Thyroid gland (tissue), 4 donors: ENCODE data around the gene MAP3K10. TPM values are rescaled to one million over a fixed set of nuclear protein-coding genes. Genes with fewer than 3 reads are reported as not detected.

ENCODE experiments used
- DNase-seq, 2 donors: peaks; one replicate each; pipeline ENCODE4 v3.0.0-alpha.2; 2019
- H3K27ac ChIP-seq, 3 donors: fragments of 200-600 bp; sonication (generic); 1 replicate in 2 of 3; 2 replicates in 1 of 3; pipeline ENCODE4 v1.5.1; 2016 to 2019; ENCODE audit warnings: mild to moderate bottlenecking in 1 of 3, moderate library complexity in 1 of 3
- H3K27me3 ChIP-seq: fragments of 200-600 bp; sonication (generic); one replicate; pipeline ENCODE4 v1.5.1; 2019
- H3K36me3 ChIP-seq, 2 donors: fragments of 200-600 bp; sonication (generic); one replicate each; pipeline ENCODE4 v1.5.1; 2016 to 2019
- H3K4me1 ChIP-seq, 2 donors: fragments of 200-600 bp; sonication (generic); one replicate each; pipeline ENCODE4 v1.5.1; 2017 to 2019
- H3K4me3 ChIP-seq, 3 donors: fragments of 200-600 bp; sonication (generic); replicated peaks in 1 of 3; 1 replicate in 2 of 3; 2 replicates in 1 of 3; pipeline ENCODE4 v1.5.1; 2016; ENCODE audit warnings: mild to moderate bottlenecking in 1 of 3
- H3K9me3 ChIP-seq: fragments of 200-600 bp; sonication (generic); one replicate; pipeline ENCODE4 v1.5.1; 2017
- POLR2A ChIP-seq, 2 donors: fragments of 450-650 bp; IDR thresholded peaks; one replicate each; pipeline ENCODE4 v1.6.1; 2017; ENCODE audit warnings: antibody characterized with exemption in 2 of 2, mild to moderate bottlenecking in 2 of 2, moderate library complexity in 1 of 2
- WGBS, 2 donors: methylation state at CpG; one replicate each; pipeline ENCODE4 v1.1.5; 2017; 5-methylcytosine and 5-hydroxymethylcytosine counted together
- intact Hi-C: fragments of 100-400 bp; cut with DNase I; formaldehyde crosslinking; loops from one replicate; pipeline ENCODE4 v1.15.1; 2023
- total RNA-seq, 4 donors: library from RNA; depleted of rRNA; stranded (reverse); fragments of >200 nt; gene quantifications; one replicate each; pipeline ENCODE4 v1.2.3, GENCODE V29; 2016
- TF ChIP-seq, protein P1 (sequence below), 6 experiments: fragments of 200-600 bp in 3 of 6; fragments of 450-650 bp in 3 of 6; sonication (generic) in 3 of 6; IDR thresholded peaks; one replicate each; pipeline ENCODE4 v1.5.1; 2016 to 2019; ENCODE audit warnings: antibody characterized with exemption in 6 of 6, mild to moderate bottlenecking in 2 of 6, inconsistent platforms in 1 of 6, moderate library complexity in 1 of 6

Gene MAP3K10
- total RNA-seq, 4 donors from 2014 or later: 9.1 to 19.6 (median 15.9) TPM

GRCh38 chr19:40204381-40204780, 13.2 kb downstream of the MAP3K10 start:
- WGBS, 2 donors: 95 to 97% methylated on average over 14 to 16 of the region's 16 CpGs
- Histone ChIP-seq H3K4me1 (no peaks in the 10 kb centered on the region), H3K27me3 (no peaks in the 10 kb centered on the region), H3K36me3 (peaks cover 5 to 6% of the 10 kb centered on the region in 2 donors), H3K4me3 (no peak overlapping the region), H3K9me3 (no peaks in the 10 kb centered on the region), H3K27ac (no peak overlapping the region)
- no peak for DNase-seq
- TF ChIP-seq POLR2A (IDR thresholded peaks at IDR 0.05): no peak
- TF ChIP-seq, protein P1, sequence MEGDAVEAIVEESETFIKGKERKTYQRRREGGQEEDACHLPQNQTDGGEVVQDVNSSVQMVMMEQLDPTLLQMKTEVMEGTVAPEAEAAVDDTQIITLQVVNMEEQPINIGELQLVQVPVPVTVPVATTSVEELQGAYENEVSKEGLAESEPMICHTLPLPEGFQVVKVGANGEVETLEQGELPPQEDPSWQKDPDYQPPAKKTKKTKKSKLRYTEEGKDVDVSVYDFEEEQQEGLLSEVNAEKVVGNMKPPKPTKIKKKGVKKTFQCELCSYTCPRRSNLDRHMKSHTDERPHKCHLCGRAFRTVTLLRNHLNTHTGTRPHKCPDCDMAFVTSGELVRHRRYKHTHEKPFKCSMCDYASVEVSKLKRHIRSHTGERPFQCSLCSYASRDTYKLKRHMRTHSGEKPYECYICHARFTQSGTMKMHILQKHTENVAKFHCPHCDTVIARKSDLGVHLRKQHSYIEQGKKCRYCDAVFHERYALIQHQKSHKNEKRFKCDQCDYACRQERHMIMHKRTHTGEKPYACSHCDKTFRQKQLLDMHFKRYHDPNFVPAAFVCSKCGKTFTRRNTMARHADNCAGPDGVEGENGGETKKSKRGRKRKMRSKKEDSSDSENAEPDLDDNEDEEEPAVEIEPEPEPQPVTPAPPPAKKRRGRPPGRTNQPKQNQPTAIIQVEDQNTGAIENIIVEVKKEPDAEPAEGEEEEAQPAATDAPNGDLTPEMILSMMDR (IDR thresholded peaks at IDR 0.05): no peak
- intact Hi-C loops: no loop called here

DNA sequence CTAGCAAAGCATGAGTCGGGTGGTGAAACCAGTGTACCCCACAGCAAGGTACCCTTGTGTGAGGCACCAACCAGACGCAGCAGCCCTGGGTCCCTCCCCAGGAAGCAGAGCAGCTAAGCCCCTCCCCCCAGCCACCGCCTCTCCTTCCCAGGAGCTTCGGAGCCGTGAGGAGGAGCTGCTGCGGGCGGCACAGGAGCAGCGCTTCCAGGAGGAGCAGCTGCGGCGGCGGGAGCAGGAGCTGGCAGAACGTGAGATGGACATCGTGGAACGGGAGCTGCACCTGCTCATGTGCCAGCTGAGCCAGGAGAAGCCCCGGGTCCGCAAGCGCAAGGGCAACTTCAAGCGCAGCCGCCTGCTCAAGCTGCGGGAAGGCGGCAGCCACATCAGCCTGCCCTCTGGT, 14.5 kb downstream of the MAP3K10 start:
- WGBS, 2 donors: 97 to 98% methylated on average over 16 to 20 of the region's 21 CpGs
- no peak for DNase-seq
- intact Hi-C loops: no loop called here
- H3K36me3 ChIP-seq: peaks cover 6 to 11% of the 10 kb centered on the region in 2 donors
- no peak overlapping the region for H3K27ac ChIP-seq
- no peaks in the 10 kb centered on the region for H3K4me1 ChIP-seq
- no peaks in the 10 kb centered on the region for H3K27me3 ChIP-seq
- H3K4me3 ChIP-seq: no peak overlapping the region
- no peak for TF ChIP-seq POLR2A (IDR thresholded peaks at IDR 0.05)
- TF ChIP-seq, protein P1 (IDR thresholded peaks at IDR 0.05): no peak
- H3K9me3 ChIP-seq: no peaks in the 10 kb centered on the region

DNA sequence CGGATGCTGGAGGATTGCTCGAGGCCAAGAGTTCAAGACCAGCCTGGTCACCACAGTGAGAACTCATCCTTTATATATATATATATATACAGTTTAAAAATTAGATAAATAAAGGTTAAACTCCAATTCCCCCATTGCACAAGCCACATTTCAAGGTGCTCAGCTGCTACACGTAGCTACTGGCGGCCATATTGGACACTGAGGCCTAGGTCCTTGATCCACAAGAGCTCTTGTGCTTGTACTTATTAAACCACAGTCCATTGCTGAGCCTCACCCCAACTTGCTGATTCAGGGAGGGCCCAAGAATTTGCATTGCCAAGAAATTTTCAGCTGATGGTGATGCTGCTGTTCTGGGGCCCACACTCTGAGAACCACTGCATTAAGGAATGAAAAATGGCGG, 17.4 kb downstream of the MAP3K10 start:
- peaks cover 6 to 11% of the 10 kb centered on the region in 2 donors for H3K36me3 ChIP-seq
- TF ChIP-seq, protein P1 (IDR thresholded peaks at IDR 0.05): no peak
- no peak for TF ChIP-seq POLR2A (IDR thresholded peaks at IDR 0.05)
- no peak for DNase-seq
- 92 to 97% methylated on average over 5 of the region's 5 CpGs for WGBS, 2 donors
- no peaks in the 10 kb centered on the region for H3K9me3 ChIP-seq
- H3K4me3 ChIP-seq: no peak overlapping the region
- no peak overlapping the region for H3K27ac ChIP-seq
- intact Hi-C loops: no loop called here
- H3K4me1 ChIP-seq: no peaks in the 10 kb centered on the region
- no peaks in the 10 kb centered on the region for H3K27me3 ChIP-seq

DNA sequence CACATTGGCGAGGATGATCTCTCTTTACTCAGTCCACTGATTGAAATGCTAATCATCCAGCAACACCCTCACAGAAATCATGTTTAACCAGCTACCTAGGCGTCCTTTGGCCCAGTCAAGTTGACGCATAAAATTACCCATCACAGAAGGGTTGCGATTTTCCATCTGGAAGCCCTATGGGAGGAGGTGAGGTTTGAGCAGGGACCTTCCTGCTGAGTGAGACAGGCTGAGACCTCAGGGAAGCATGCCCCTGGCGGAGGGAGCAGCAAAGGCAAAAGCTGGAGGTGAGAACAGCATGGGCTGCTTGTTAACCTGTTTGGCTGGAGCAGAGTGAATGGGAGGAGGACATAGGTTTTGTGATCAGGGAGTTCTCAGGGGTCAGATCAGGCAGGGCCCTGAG, 19.7 kb downstream of the MAP3K10 start:
- 87 to 91% methylated on average over 5 of the region's 5 CpGs for WGBS, 2 donors
- Histone ChIP-seq H3K4me3 (no peak overlapping the region), H3K27ac (no peak overlapping the region), H3K4me1 (no peaks in the 10 kb centered on the region), H3K36me3 (peaks cover 0 to 6% of the 10 kb centered on the region in 2 donors), H3K27me3 (no peaks in the 10 kb centered on the region), H3K9me3 (no peaks in the 10 kb centered on the region)
- TF ChIP-seq, protein P1 (IDR thresholded peaks at IDR 0.05): no peak
- TF ChIP-seq POLR2A (IDR thresholded peaks at IDR 0.05): no peak
- intact Hi-C loops: no loop called here
- DNase-seq: no peak

DNA sequence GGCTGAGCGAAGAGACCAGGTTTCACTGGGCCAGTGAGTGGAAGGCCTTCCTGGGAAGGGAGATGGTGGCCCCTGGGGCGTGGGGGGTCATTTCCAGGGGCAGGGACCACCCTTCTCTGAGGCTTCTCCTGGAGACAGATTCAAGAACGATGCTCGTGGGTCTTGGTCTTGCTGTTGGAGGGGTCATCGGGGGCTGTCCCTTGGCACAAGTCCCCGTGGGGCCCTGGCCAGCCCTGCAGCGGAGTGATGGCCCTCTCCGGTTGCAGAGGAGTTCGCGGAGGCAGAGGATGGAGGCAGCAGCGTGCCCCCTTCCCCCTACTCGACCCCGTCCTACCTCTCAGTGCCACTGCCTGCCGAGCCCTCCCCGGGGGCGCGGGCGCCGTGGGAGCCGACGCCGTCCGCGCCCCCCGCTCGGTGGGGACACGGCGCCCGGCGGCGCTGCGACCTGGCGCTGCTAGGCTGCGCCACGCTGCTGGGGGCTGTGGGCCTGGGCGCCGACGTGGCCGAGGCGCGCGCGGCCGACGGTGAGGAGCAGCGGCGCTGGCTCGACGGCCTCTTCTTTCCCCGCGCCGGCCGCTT, 22.1 kb downstream of the MAP3K10 start:
- intact Hi-C loops: no loop called here
- DNase-seq: no peak
- H3K4me3 ChIP-seq: no peak overlapping the region
- peaks cover 0 to 22% of the 10 kb centered on the region in 2 donors for H3K4me1 ChIP-seq
- TF ChIP-seq POLR2A (IDR thresholded peaks at IDR 0.05): no peak
- TF ChIP-seq, protein P1 (IDR thresholded peaks at IDR 0.05): no peak
- peaks cover 0 to 6% of the 10 kb centered on the region in 2 donors for H3K36me3 ChIP-seq
- H3K9me3 ChIP-seq: no peaks in the 10 kb centered on the region
- 94% methylated on average over 35 to 42 of the region's 53 CpGs for WGBS, 2 donors
- no peaks in the 10 kb centered on the region for H3K27me3 ChIP-seq
- no peak overlapping the region for H3K27ac ChIP-seq
